Keratinocyte (primary cell): ENCODE data around the gene SLC9A3. TPM values are rescaled to one million over a fixed set of nuclear protein-coding genes. Genes with fewer than 3 reads are reported as not detected.

Experiments used
- DNase-seq: peaks from one replicate; pipeline ENCODE4 v3.0.0-alpha.2; 2011; ENCODE audit warnings: low read depth, missing footprints, low spot score
- FAIRE-seq: peaks from 2 replicates; lab custom pipeline; 2011; peaks lifted over from hg19 to GRCh38; lab: Jason Lieb, UNC
- H2AFZ ChIP-seq: 2 replicates; pipeline ENCODE4 v1.6.0; 2012; ENCODE audit warnings: low read length, control low read depth, inconsistent platforms; ENCODE audit not compliant: control insufficient read depth
- H3K27ac ChIP-seq: 2 replicates; pipeline ENCODE4 v1.5.1; 2011; ENCODE audit warnings: low read length; ENCODE audit not compliant: control insufficient read depth, insufficient read depth
- H3K27me3 ChIP-seq: 3 replicates; pipeline ENCODE4 v1.6.0; 2011; ENCODE audit warnings: low read length; ENCODE audit not compliant: control insufficient read depth, insufficient read depth; ENCODE audit errors: extremely low read depth
- H3K36me3 ChIP-seq, 2 experiments: 2 replicates in 1 of 2; 3 replicates in 1 of 2; pipeline ENCODE4 v1.5.1; 2011; ENCODE audit warnings: low read length in 2 of 2, mild to moderate bottlenecking in 1 of 2; ENCODE audit not compliant: control insufficient read depth in 2 of 2, insufficient read depth in 2 of 2; ENCODE audit errors: extremely low read depth in 1 of 2
- H3K4me1 ChIP-seq: 3 replicates; pipeline ENCODE4 v1.5.1; 2011; ENCODE audit warnings: low read length; ENCODE audit not compliant: control insufficient read depth, insufficient read depth; ENCODE audit errors: extremely low read depth
- H3K4me2 ChIP-seq: 3 replicates; pipeline ENCODE4 v1.6.0; 2011; ENCODE audit warnings: low read depth, low read length; ENCODE audit not compliant: control insufficient read depth, insufficient read depth; ENCODE audit errors: extremely low read depth
- H3K4me3 ChIP-seq, 3 experiments: fragments of 200-600 bp in 1 of 3; sonication (generic) in 1 of 3; 2 replicates in 2 of 3; 3 replicates in 1 of 3; pipeline ENCODE4 v1.5.1; 2011 to 2016; ENCODE audit warnings: low read length in 3 of 3, mild to moderate bottlenecking in 3 of 3, control low read depth in 2 of 3, inconsistent platforms in 1 of 3, low read depth in 1 of 3, mixed read lengths in 1 of 3, mixed run types in 1 of 3, moderate library complexity in 1 of 3; ENCODE audit not compliant: control insufficient read depth in 2 of 3, insufficient read depth in 2 of 3; ENCODE audit errors: extremely low read depth in 1 of 3
- H3K79me2 ChIP-seq: 2 replicates; pipeline ENCODE4 v1.6.0; 2012; ENCODE audit warnings: low read length; ENCODE audit not compliant: control insufficient read depth, insufficient read depth
- H3K9ac ChIP-seq: 3 replicates; pipeline ENCODE4 v1.6.0; 2011; ENCODE audit warnings: low read length; ENCODE audit not compliant: control insufficient read depth, insufficient read depth; ENCODE audit errors: extremely low read depth
- H3K9me1 ChIP-seq: 3 replicates; pipeline ENCODE4 v1.6.0; 2011; ENCODE audit warnings: low read length; ENCODE audit not compliant: control insufficient read depth, insufficient read depth; ENCODE audit errors: extremely low read depth
- H3K9me3 ChIP-seq: 2 replicates; pipeline ENCODE4 v1.5.1; 2012; ENCODE audit warnings: low read depth, low read length; ENCODE audit not compliant: control insufficient read depth
- H4K20me1 ChIP-seq: 3 replicates; pipeline ENCODE4 v1.6.0; 2011; ENCODE audit warnings: low read length; ENCODE audit not compliant: control insufficient read depth, insufficient read depth; ENCODE audit errors: extremely low read depth
- CTCF ChIP-seq, 3 experiments: IDR thresholded peaks in 1 of 3; conservative IDR thresholded peaks in 1 of 3; optimal IDR thresholded peaks in 1 of 3; 2 replicates in 2 of 3; 3 replicates in 1 of 3; pipeline versions ENCODE3 to v1.5.1; 2011; ENCODE audit warnings: low read length in 3 of 3, mild to moderate bottlenecking in 3 of 3, moderate library complexity in 2 of 3, control low read depth in 1 of 3, inconsistent platforms in 1 of 3; ENCODE audit not compliant: insufficient read depth in 2 of 3; ENCODE audit errors: extremely low read depth in 1 of 3
- EZH2 ChIP-seq: IDR thresholded peaks from one replicate; pipeline ENCODE4 v1.6.1; 2012; ENCODE audit warnings: inconsistent platforms, mild to moderate bottlenecking, low read length, moderate library complexity
- dilution Hi-C: fragments of 300-500 bp; cut with MboI; formaldehyde crosslinking; loops from one replicate; pipeline ENCODE4 v1.7.0; 2020; ENCODE audit warnings: low sequenced_read_pairs; ENCODE audit not compliant: extremely low pct_ligation_motif_present
- polyA plus RNA-seq, 5 experiments: library from polyadenylated mRNA; depleted of rRNA in 3 of 5; stranded (reverse) in 3 of 5; stranded (forward) in 1 of 5; unstranded in 1 of 5; fragments of >200 nt; gene quantifications; 1 replicate in 1 of 5; 2 replicates in 3 of 5; 3 replicates in 1 of 5; pipeline versions ENCODE4 v1.2.1 to v1.2.3, GENCODE V29; 2011 to 2012; ENCODE audit warnings: missing spikeins in 2 of 5, low read depth in 1 of 5, low replicate concordance in 1 of 5

Gene SLC9A3
- polyA plus RNA-seq, 1 donor (not counting 4 experiments of a cell fraction or from before 2014, with no cell fraction given), result 0.55 TPM

- Histone ChIP-seq H3K4me1 (peaks cover 13% of the 10 kb centered on the region), H4K20me1 (no peaks in the 10 kb centered on the region), H3K4me3 (no peak overlapping the region), H3K9me3 (no peaks in the 10 kb centered on the region), H3K4me2 (no peak overlapping the region), H3K27ac (no peak overlapping the region), H2AFZ (no peak overlapping the region), H3K36me3 (no peaks in the 10 kb centered on the region), H3K79me2 (peaks cover 3% of the 10 kb centered on the region), H3K9me1 (no peaks in the 10 kb centered on the region), H3K9ac (no peak overlapping the region), H3K27me3 (peaks cover 28% of the 10 kb centered on the region)
- DNase-seq (no peak), FAIRE-seq (no peak)
- dilution Hi-C loops, result no loop called here
- no peak for TF ChIP-seq CTCF (optimal IDR thresholded peaks at IDR 0.05 in 1 of 3, IDR thresholded peaks at IDR 0.05 in 1 of 3, conservative IDR thresholded peaks at IDR 0.05 in 1 of 3; ENCODE audit: extremely low read depth in 1 of 3, insufficient read depth in 2 of 3, low read length in 3 of 3)
- TF ChIP-seq EZH2, result no peak
Observed at GRCh38 chr5:477247-477646, 47.0 kb downstream of the SLC9A3 start.

- H3K4me1 ChIP-seq, result peaks cover 18% of the 10 kb centered on the region
- TF ChIP-seq EZH2 (no peak), CTCF (optimal IDR thresholded peaks at IDR 0.05 in 1 of 3, IDR thresholded peaks at IDR 0.05 in 1 of 3, conservative IDR thresholded peaks at IDR 0.05 in 1 of 3; ENCODE audit: extremely low read depth in 1 of 3, insufficient read depth in 2 of 3, low read length in 3 of 3) (no peak)
- DNase-seq, result no peak
- dilution Hi-C loops, result no loop called here
- FAIRE-seq, result no peak
- H3K4me3 ChIP-seq, result no peak overlapping the region
- peaks cover 28% of the 10 kb centered on the region for H3K27me3 ChIP-seq
- no peaks in the 10 kb centered on the region for H3K9me3 ChIP-seq
- no peaks in the 10 kb centered on the region for H4K20me1 ChIP-seq
- H3K4me2 ChIP-seq, result no peak overlapping the region
- no peak overlapping the region for H3K27ac ChIP-seq
- H3K9me1 ChIP-seq, result no peaks in the 10 kb centered on the region
- H3K79me2 ChIP-seq, result peaks cover 7% of the 10 kb centered on the region
- no peaks in the 10 kb centered on the region for H3K36me3 ChIP-seq
- no peak overlapping the region for H3K9ac ChIP-seq
- no peak overlapping the region for H2AFZ ChIP-seq
Observed at GRCh38 chr5:476814-477175, 47.5 kb downstream of the SLC9A3 start.
